K562 (cell line): ENCODE measurements around the gene ICA1L. TPM values are rescaled to one million over a fixed set of nuclear protein-coding genes. Genes with fewer than 3 reads are reported as not detected.

ENCODE experiments used
- ATF1 ChIP-seq, 2 experiments: fragments of 450-650 bp in 1 of 2; IDR thresholded peaks; 2 replicates each; pipeline ENCODE4 v1.6.1; 2016; ENCODE audit warnings: missing compliant biosample characterization in 1 of 2, missing genetic modification characterization in 1 of 2
- CHD7 ChIP-seq: fragments of 200-600 bp; sonication (generic); IDR thresholded peaks from one replicate; pipeline ENCODE4 v1.6.1; 2012; ENCODE audit warnings: mild to moderate bottlenecking, low read depth, low read length, inconsistent platforms
- GTF2A2 ChIP-seq: IDR thresholded peaks from 2 replicates; pipeline ENCODE4 v1.6.1; 2016; ENCODE audit warnings: mild to moderate bottlenecking, missing genetic modification characterization, missing compliant biosample characterization
- HES1 ChIP-seq: fragments of 450-650 bp; IDR thresholded peaks from 2 replicates; pipeline ENCODE4 v1.6.1; 2016; ENCODE audit warnings: low read depth, mild to moderate bottlenecking, moderate library complexity
- LARP7 ChIP-seq: fragments of 450-650 bp; IDR thresholded peaks from 2 replicates; pipeline ENCODE4 v1.6.1; 2016
- MAX ChIP-seq: sonication (generic); formaldehyde crosslinking; IDR thresholded peaks from 2 replicates; pipeline ENCODE4 v1.9.0; 2022; ENCODE audit warnings: mild to moderate bottlenecking, missing genetic modification reagents
- MYC ChIP-seq, 2 experiments: fragments of 250-450 bp in 1 of 2; sonication (Bioruptor Pico) in 1 of 2; IDR thresholded peaks; 2 replicates each; pipeline versions ENCODE4 v1.5.1 to v1.6.1; 2012 to 2021; ENCODE audit warnings: low read depth in 2 of 2, borderline replicate concordance in 1 of 2, improper control_type of control experiment in 1 of 2, low read length in 1 of 2, mild to moderate bottlenecking in 1 of 2, moderate library complexity in 1 of 2
- STAG1 ChIP-seq: sonication (generic); formaldehyde crosslinking; IDR thresholded peaks from 2 replicates; pipeline ENCODE4 v1.5.0; 2020; ENCODE audit warnings: missing genetic modification reagents, borderline replicate concordance
- XRCC5 ChIP-seq: fragments of 200-400 bp; formaldehyde crosslinking; IDR thresholded peaks from 2 replicates; pipeline ENCODE4 v1.6.1; 2017; ENCODE audit warnings: low read depth, mild to moderate bottlenecking, low read length
- ZNF655 ChIP-seq: fragments of 250-450 bp; sonication (Bioruptor Pico); IDR thresholded peaks from 2 replicates; pipeline ENCODE4 v1.5.0; 2021
- polyA plus RNA-seq, 8 experiments: library from polyadenylated mRNA; depleted of rRNA in 4 of 8; stranded (reverse) in 5 of 8; unstranded in 3 of 8; fragments of >200 nt; fragmentation: Nextera tagmentation in 2 of 8; fragmentation: Illumina TruSeq in 1 of 8; extraction: Ambion mirVana in 2 of 8; extraction: Trizol in 1 of 8; gene quantifications; 2 replicates each; pipeline versions ENCODE4 v1.2.1 to v1.2.3, GENCODE V29; 2011 to 2014; ENCODE audit warnings: inconsistent platforms in 1 of 8, missing spikeins in 1 of 8
- total RNA-seq, 7 experiments: library from RNA; depleted of rRNA in 6 of 7; stranded (reverse); fragments of >200 nt in 6 of 7; fragmentation: Illumina TruSeq in 2 of 7; extraction: Trizol in 2 of 7; gene quantifications; 2 replicates each; pipeline versions ENCODE4 v1.2.1 to v1.2.3, GENCODE V29; 2011 to 2021; ENCODE audit warnings: low replicate concordance in 1 of 7

The ICA1L gene
- total and polyA plus RNA-seq, 9 of the 15 experiments (the other 6 are each of a cell fraction or from before 2014, with no cell fraction given) = 0.57 to 1.7 (median 1.1) TPM

GRCh38 chr2:202911512-202912341, 40.2 kb upstream of the ICA1L start, which contains the start of the genes CARF and WDR12 (continued):
- TF ChIP-seq CHD7 (no peak), MAX (peak; percentile 83), ZNF655 (CRISPR knock-in tag) (no peak), MYC (IDR thresholded peaks at IDR 0.05; ENCODE audit: low read depth, low read length) (peak; percentile 97), MYC (CRISPR knock-in tag; IDR thresholded peaks at IDR 0.05; ENCODE audit: borderline replicate concordance, low read depth) (peak; percentile 85; the same call in 1 of the 2 replicates), GTF2A2 (tag) (no peak), STAG1 (no peak), XRCC5 (no peak), ATF1 (CRISPR knock-in tag; IDR thresholded peaks at IDR 0.05) (no peak), ATF1 (tag; IDR thresholded peaks at IDR 0.05) (peak; percentile 64), HES1 (no peak), LARP7 (no peak)
